Keratinocyte (primary cell): ENCODE results near the gene TMEM42.

Experiments
- CTCF ChIP-seq, 3 experiments: IDR thresholded peaks in 1 of 3; conservative IDR thresholded peaks in 1 of 3; optimal IDR thresholded peaks in 1 of 3; 2 replicates in 2 of 3; 3 replicates in 1 of 3; pipeline versions ENCODE3 to v1.5.1; 2011; ENCODE audit warnings: low read length in 3 of 3, mild to moderate bottlenecking in 3 of 3, moderate library complexity in 2 of 3, control low read depth in 1 of 3, inconsistent platforms in 1 of 3; ENCODE audit not compliant: insufficient read depth in 2 of 3; ENCODE audit errors: extremely low read depth in 1 of 3
- EZH2 ChIP-seq: IDR thresholded peaks from one replicate; pipeline ENCODE4 v1.6.1; 2012; ENCODE audit warnings: inconsistent platforms, mild to moderate bottlenecking, low read length, moderate library complexity

- no peak for TF ChIP-seq CTCF (optimal IDR thresholded peaks at IDR 0.05 in 1 of 3, IDR thresholded peaks at IDR 0.05 in 1 of 3, conservative IDR thresholded peaks at IDR 0.05 in 1 of 3; ENCODE audit: extremely low read depth in 1 of 3, insufficient read depth in 2 of 3, low read length in 3 of 3)
- TF ChIP-seq EZH2, result no peak
These were observed 42.0 kb downstream of the TMEM42 start for GRCh38 chr3:44903751-44904150.
